GM18517 (cell line): Measurements from ENCODE around the gene DEAF1.
"Not testable (repeated sequence)": the region's sequence is repeated elsewhere in the genome, so short reads cannot be mapped to it uniquely, and the experiment has no call there.

Experiments used
- ATAC-seq: cut with Tn5 transposase; IDR thresholded peaks from one replicate; pipeline ENCODE4 v1.9.1; 2021; ENCODE audit warnings: mild to moderate bottlenecking, moderate library complexity; ENCODE audit not compliant: unreplicated experiment

The DEAF1 gene

GRCh38 chr11:686451-687243 is 8.4 kb downstream of the DEAF1 start:
- no peak for ATAC-seq

- no peak for ATAC-seq
Measured at GRCh38 chr11:680970-681369, 14.1 kb downstream of the DEAF1 start.

DNA sequence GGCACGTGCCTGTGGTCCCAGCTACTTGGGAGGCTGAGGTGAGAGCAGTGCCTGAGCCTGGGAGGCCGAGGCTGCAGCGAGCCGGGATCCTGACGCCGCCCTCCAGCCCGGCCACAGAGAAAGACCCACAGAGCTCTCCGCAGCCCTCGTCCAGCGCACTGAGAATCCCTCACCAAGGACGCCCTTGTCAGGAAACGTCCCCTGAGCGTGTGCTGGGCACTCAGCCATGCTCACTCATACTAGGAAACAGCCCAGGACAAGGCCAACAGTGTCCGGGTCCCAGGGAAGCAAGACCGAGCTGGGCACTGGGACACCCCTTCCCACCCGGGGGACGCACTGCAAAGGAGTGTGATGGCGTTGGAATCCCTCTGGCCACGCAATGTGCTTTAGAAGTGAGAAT is 14.5 kb downstream of the DEAF1 start:
- no peak for ATAC-seq

DNA sequence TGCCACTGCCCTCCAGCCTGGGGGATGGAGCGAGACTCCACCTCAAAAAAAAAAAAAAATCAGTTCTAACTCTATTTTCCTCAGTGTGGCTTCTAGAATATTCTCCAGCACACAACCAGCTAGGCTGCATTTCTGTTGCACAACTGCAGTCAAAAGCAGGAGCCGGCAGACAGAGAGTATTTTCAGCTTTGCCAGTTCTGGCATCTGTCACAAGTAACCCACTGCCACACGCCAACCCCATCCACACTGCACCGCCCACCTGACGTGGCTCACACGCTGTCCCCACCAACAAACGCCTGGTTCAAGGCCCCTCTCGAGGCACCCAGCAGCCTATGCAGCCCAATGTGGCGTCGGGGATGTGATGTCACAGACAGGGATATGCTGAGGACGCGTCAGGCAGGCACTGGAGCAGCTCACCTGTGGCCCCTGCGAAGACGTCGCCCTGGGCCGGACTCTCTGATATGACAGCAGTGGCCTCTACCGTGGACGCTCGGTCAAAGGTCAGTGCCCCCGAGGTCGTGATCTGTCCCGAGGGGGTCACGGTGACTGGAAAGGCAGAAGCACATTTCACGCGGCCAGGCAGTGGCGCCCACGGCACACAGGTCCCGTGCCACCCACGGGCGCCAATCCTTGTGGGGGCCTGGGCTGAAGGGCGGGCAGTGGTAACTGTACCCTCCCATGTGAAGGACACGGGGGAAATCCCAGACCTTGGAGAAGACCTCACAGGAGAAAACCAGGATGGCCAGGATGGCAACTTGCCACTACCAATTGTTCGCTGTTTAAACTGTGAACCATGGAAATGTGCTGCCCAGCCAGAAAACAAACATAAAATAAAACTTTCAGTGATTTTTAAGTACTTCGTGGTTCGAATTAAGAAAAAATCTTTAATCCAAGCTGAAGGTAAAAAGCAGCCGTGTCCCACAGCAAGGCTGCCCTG is 15.5 kb downstream of the DEAF1 start:
- ATAC-seq: no peak

GRCh38 chr11:678297-678696 is 16.7 kb downstream of the DEAF1 start:
- ATAC-seq: no peak

DNA sequence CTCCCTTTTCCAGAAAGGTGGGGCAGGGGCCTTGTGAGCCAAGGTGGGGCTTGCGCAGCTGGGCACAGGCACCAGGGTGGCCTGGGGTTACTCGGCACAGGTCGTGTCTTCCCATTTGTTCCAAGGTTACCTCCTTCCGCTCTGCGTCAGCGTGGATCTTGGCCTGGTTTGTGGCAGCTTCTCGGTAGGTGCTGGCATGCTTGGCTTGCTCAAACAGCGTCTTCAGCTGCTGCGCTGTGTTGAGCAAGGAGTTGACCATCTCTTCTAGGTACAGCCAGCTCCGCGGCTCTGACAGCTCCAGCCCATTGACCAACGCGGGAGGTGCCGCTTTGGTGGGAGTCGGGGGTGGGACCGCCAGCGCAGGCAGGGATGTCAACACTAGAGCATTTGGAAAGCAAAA is 20.6 kb downstream of the DEAF1 start:
- ATAC-seq: no peak

- no peak for ATAC-seq
Measured at GRCh38 chr11:673866-674265, 21.2 kb downstream of the DEAF1 start.

- ATAC-seq: no peak
Measured at GRCh38 chr11:665704-666281, 29.2 kb downstream of the DEAF1 start.

- no peak for ATAC-seq
Measured at GRCh38 chr11:665062-665703, 29.8 kb downstream of the DEAF1 start.

DNA sequence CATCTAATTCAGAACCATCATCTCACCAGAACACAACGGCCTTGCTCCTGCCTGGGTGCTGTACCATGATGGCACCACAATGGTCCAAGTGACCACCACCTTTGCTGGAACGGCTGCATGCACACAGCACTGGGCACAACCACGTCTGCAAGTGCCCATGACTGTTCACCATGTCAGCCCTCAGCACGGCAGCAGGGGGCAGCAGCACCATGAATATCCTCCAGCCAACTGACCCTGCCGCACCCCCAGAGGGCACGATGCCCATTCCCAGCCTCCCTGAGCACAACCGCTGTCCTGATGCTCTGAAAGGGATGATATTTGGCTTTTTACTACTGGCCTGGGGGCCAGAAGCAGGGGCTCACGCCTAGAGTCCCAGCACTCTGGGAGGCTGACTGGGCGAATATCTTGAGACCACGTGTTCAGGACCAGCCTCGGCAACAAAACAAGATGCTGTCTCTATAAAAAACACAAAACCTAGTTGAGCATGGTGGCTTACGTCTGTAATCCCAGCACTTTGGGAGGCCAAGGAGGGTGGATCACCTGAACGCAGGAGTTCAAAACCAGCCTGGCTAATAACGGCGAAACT is 32.2 kb downstream of the DEAF1 start:
- ATAC-seq: no peak

GRCh38 chr11:660681-661444 is 34.2 kb downstream of the DEAF1 start:
- no peak for ATAC-seq

- ATAC-seq: no peak
Measured at GRCh38 chr11:660281-660680, 34.7 kb downstream of the DEAF1 start.

GRCh38 chr11:659532-660085 is 35.4 kb downstream of the DEAF1 start:
- ATAC-seq: no peak

GRCh38 chr11:657691-658126 is 37.3 kb downstream of the DEAF1 start:
- ATAC-seq: no peak

- ATAC-seq: no peak
Measured at GRCh38 chr11:656866-657265, 38.2 kb downstream of the DEAF1 start.

DNA sequence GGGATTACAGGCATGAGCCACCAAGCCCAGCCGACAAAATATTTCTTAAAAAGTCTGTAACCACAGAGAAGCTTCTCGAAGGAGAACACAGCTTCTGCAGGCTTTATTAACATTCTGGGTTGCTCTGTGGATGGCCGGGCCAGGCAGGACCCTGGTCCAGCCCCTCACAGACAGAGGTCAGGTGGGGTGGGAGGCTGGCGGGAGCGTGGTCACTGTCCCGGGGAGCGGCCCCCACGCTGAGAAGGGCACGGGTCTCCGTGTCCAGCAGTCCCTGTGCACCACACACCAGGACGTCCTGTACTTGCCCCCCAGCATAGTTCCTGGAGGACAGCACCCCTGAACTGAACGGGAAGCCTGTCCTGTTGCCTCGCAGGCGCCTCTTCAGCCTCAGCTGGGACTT is 38.6 kb downstream of the DEAF1 start:
- no peak for ATAC-seq

DNA sequence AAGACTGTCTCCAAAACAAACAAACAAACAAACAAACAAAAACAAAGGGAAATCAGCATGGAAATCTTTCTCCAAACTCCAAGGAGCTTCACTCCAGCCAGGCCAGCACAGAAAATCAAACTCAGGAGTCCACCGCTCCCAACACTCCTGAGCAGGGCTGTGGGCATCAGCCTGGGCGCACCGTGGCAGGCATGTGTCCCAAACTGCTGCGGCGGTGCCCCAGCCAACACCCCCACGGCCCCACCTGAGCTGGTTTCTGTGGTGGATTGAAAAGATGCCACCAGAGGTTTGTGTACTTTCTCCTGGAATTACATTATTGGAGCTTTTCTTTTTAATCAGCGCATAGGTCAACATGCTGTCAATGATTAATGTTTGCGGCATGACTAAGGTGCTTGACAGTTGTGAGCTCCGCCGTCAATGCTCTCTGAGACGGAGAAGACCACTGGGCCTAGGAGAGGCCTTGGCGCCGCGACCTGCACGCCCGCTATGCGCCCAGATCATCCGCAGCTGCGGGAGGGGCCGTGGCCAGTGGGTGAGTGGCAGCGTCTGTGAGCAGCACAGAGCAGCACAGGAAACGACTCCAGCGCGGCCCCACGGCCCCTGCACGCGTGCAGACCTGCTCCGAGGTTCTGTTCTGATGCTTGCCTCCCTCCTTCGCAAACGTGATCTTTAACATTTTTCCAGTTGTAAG is 39.8 kb downstream of the DEAF1 start:
- ATAC-seq: no peak

DNA sequence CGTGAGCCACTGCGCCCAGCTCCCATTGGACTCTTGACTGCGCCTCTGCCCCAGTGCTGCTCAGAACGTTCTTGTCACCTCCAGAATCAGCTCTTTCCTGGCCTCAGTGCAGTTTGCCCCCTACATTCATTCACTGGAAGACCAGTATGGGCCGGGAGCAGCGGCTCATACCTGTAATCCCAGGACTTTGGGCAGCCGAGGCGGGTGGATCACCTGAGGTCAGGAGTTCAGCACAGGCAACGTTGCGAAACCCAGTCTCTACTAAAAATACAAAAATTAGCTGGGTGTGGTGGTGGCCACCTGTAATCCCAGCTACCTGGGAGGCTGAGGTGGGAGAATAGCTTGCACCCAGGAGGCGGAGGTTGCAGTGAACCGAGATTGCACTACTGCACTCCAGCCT is 40.6 kb downstream of the DEAF1 start:
- ATAC-seq: not testable (repeated sequence)

DNA sequence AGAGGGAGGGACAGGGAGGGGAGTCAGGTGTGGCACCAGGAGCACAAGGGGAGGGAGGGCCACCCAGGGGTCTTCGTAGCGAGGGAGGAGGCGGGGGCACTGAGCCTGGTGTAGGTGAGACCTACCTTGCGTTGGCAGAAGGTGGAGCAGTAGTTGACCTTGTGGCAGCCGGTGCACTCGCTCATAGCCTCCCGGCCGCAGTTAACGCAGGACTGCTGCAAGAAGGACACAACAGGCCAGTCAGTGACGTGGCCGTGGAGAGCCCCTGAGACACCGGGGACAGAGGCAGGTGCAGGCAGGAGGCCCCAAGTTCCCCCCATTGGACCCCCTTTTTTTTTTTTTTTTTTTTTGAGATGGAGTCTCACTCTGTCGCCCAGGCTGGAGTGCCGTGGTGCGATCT is 41.2 kb downstream of the DEAF1 start:
- no peak for ATAC-seq
